ENCODE data around the gene AUTS2.

AUTS2 gene

DNA sequence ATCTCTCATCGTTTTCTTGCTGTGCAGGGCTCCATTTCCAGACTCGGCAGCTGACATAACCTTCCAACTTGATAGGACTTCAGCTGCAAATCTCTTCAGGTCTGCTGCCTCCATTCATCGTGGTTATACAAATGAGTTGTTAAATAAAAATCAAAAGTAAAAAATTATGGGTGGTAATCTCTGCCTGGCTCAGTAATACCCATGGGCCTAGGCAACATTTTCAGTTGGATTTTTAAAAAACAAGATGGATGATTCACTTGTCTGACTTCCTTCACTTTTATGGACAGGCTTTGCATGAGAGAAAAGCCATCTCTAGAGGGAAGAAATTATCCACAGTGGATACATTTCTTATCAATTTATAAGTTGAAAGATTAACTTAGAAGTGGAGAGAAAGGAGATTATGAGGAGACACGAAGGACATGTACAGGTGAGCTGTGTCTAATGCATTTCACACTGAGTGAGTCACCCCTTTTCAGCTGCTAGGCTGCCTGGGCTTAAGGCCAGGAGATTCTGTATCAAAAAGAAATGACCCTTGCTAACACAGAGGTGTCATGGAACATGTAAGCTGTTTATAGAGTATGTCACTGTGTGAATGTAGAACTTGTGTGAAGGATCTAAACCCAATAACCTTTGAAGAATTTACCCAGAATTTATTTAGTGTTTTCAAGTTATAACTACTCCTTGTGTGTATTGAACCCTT, 495.1 kb downstream of the AUTS2 start:
- H3K4me3 ChIP-seq (ENCODE audit: low read depth, low read length): no peak overlapping the region
- TF ChIP-seq, protein P1, sequence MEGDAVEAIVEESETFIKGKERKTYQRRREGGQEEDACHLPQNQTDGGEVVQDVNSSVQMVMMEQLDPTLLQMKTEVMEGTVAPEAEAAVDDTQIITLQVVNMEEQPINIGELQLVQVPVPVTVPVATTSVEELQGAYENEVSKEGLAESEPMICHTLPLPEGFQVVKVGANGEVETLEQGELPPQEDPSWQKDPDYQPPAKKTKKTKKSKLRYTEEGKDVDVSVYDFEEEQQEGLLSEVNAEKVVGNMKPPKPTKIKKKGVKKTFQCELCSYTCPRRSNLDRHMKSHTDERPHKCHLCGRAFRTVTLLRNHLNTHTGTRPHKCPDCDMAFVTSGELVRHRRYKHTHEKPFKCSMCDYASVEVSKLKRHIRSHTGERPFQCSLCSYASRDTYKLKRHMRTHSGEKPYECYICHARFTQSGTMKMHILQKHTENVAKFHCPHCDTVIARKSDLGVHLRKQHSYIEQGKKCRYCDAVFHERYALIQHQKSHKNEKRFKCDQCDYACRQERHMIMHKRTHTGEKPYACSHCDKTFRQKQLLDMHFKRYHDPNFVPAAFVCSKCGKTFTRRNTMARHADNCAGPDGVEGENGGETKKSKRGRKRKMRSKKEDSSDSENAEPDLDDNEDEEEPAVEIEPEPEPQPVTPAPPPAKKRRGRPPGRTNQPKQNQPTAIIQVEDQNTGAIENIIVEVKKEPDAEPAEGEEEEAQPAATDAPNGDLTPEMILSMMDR (IDR thresholded peaks at IDR 0.05; ENCODE audit: low read depth, low read length): no peak

DNA sequence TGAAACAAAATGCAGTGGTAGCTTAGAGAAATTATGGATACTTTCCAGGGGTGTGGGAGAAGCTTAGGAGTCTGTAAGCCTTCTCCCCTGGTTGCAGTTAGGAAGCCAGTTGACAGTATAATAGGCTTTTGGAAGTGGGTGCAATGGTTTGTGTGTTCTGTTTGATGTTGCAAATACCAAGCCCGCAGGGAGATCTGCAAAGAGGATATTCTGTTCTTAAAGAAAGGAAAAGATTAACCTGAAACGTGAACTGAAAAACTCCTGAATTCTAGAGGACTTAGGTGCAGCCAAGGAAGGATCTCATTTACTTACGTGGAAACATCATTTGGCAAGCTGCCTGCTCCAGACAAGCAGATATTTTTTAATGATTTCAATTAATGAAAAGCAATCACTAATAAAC, 496.6 kb downstream of the AUTS2 start:
- TF ChIP-seq, protein P1 (IDR thresholded peaks at IDR 0.05; ENCODE audit: low read depth, low read length): no peak
- no peak overlapping the region for H3K4me3 ChIP-seq (ENCODE audit: low read depth, low read length)

GRCh38 chr7:70097645-70098044, 499.4 kb downstream of the AUTS2 start:
- TF ChIP-seq, protein P1 (IDR thresholded peaks at IDR 0.05; ENCODE audit: low read depth, low read length): no peak

GRCh38 chr7:70098133-70098561, 499.9 kb downstream of the AUTS2 start:
- H3K4me3 ChIP-seq (ENCODE audit: low read depth, low read length): no peak overlapping the region
- TF ChIP-seq, protein P1 (IDR thresholded peaks at IDR 0.05; ENCODE audit: low read depth, low read length): no peak

More at GRCh38 chr7:70097645-70098044, 499.4 kb downstream of the AUTS2 start:
- no peak overlapping the region for H3K4me3 ChIP-seq (ENCODE audit: low read depth, low read length)

- H3K4me3 ChIP-seq (ENCODE audit: low read depth, low read length): no peak overlapping the region
- TF ChIP-seq, protein P1 (IDR thresholded peaks at IDR 0.05; ENCODE audit: low read depth, low read length): no peak
Measured at GRCh38 chr7:70098905-70099672, 500.8 kb downstream of the AUTS2 start.

GRCh38 chr7:70104243-70104642, 506.0 kb downstream of the AUTS2 start:
- TF ChIP-seq, protein P1 (IDR thresholded peaks at IDR 0.05; ENCODE audit: low read depth, low read length): no peak
- no peak overlapping the region for H3K4me3 ChIP-seq (ENCODE audit: low read depth, low read length)

DNA sequence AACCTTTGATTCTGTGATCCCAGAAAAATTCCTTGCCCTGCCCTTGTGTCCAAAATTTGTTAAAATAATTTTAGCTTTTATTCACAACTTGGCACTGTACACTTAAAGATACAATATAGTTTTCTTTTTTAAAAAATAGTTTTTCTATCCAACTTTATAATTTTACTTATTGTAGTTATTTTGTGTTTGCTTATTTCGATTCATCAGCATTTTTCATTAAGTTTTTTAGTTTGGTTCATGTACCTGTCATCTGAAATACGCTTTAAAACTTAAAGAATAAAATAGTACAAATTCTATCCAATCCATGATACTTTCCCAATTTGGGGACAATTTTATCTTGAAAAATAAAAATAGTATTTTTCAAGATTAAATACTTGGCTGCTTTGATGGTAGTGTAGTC, 514.8 kb downstream of the AUTS2 start:
- H3K4me3 ChIP-seq (ENCODE audit: low read depth, low read length): no peak overlapping the region
- TF ChIP-seq, protein P1 (IDR thresholded peaks at IDR 0.05; ENCODE audit: low read depth, low read length): no peak
